ENCODE measurements around the gene TTC7B.
"Not testable (repeated sequence)": the region's sequence is repeated elsewhere in the genome, so short reads cannot be mapped to it uniquely, and the experiment has no call there.

The TTC7B gene

GRCh38 chr14:90544971-90545370 is 271.3 kb downstream of the TTC7B start:
- DNase-seq (ENCODE audit: low read depth): no peak

- no peak for DNase-seq (ENCODE audit: low read depth)
These were observed 271.7 kb downstream of the TTC7B start for GRCh38 chr14:90544566-90544965.

GRCh38 chr14:90543876-90544275 is 272.4 kb downstream of the TTC7B start:
- DNase-seq (ENCODE audit: low read depth): no peak

- no peak for DNase-seq (ENCODE audit: low read depth)
These were observed 275.1 kb downstream of the TTC7B start for GRCh38 chr14:90541076-90541634.

GRCh38 chr14:90540437-90540836 is 275.8 kb downstream of the TTC7B start:
- DNase-seq (ENCODE audit: low read depth): no peak

- DNase-seq (ENCODE audit: low read depth): no peak
These were observed 276.2 kb downstream of the TTC7B start for GRCh38 chr14:90539996-90540395.

GRCh38 chr14:90539496-90539775 is 276.8 kb downstream of the TTC7B start:
- DNase-seq (ENCODE audit: low read depth): no peak

- DNase-seq (ENCODE audit: low read depth): no peak
These were observed 277.3 kb downstream of the TTC7B start for GRCh38 chr14:90538716-90539495.

- DNase-seq (ENCODE audit: low read depth): no peak
These were observed 278.1 kb downstream of the TTC7B start for GRCh38 chr14:90538095-90538494.

- DNase-seq (ENCODE audit: low read depth): no peak
These were observed 279.6 kb downstream of the TTC7B start for GRCh38 chr14:90536511-90537191.

GRCh38 chr14:90536092-90536491 is 280.1 kb downstream of the TTC7B start:
- no peak for DNase-seq (ENCODE audit: low read depth)

GRCh38 chr14:90535556-90536090 is 280.6 kb downstream of the TTC7B start:
- DNase-seq (ENCODE audit: low read depth): no peak

- no peak for DNase-seq (ENCODE audit: low read depth)
These were observed 281.2 kb downstream of the TTC7B start for GRCh38 chr14:90534838-90535555.

- DNase-seq (ENCODE audit: low read depth): no peak
These were observed 282.0 kb downstream of the TTC7B start for GRCh38 chr14:90534091-90534837.

GRCh38 chr14:90533591-90534021 is 282.6 kb downstream of the TTC7B start:
- no peak for DNase-seq (ENCODE audit: low read depth)

- DNase-seq (ENCODE audit: low read depth): no peak
These were observed 283.3 kb downstream of the TTC7B start for GRCh38 chr14:90532826-90533525.

- no peak for DNase-seq (ENCODE audit: low read depth)
These were observed 284.7 kb downstream of the TTC7B start for GRCh38 chr14:90531497-90531896.

GRCh38 chr14:90530523-90530922 is 285.7 kb downstream of the TTC7B start:
- no peak for DNase-seq (ENCODE audit: low read depth)

- no peak for DNase-seq (ENCODE audit: low read depth)
These were observed 288.3 kb downstream of the TTC7B start for GRCh38 chr14:90527978-90528377.

GRCh38 chr14:90526536-90526935 is 289.7 kb downstream of the TTC7B start:
- DNase-seq (ENCODE audit: low read depth): not testable (repeated sequence)
